Stimulated activated CD4-positive, alpha-beta T cell treated with anti-CD3 and anti-CD28 coated beads, Interleukin-2, amount 100 ng/mL, for 24 hours (primary cell): Measurements from ENCODE around the gene XKR3.
"Not testable (repeated sequence)": the region's sequence is repeated elsewhere in the genome, so short reads cannot be mapped to it uniquely, and the experiment has no call there.

Source experiments
- DNase-seq, 2 donors: peaks; one replicate each; pipeline ENCODE4 v3.0.0-alpha.2; 2020

Gene XKR3

DNA sequence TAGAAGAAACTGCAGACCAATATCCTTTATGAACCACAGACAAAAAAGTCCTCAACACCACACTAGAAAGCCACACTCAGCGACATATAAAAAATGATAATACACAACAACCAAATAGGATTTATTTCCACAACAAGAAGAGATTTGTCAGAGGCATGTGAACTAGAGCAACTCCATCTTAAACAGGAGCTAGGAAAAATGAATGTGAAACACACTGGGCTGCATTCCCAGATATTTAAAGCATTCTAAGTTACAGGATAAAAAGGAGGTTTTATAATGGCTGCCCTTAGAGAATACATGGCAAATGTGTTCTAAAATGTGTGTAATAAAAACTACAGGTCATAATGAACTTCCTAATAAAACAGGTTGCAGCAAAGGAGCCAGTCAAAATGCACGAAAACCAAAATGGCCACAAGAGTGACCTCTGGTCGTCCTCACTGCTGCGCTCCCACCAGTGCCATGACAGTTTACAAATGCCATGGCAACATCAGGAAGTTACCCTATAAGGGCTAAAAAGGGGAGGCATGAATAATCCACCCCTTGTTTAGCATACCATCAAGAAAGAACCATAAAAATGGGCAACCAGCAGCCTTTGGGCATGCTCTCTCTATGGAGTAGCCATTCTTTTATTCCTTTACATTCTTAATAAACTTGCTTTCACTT lies 21.8 kb downstream of the XKR3 start:
- no peak for DNase-seq

DNA sequence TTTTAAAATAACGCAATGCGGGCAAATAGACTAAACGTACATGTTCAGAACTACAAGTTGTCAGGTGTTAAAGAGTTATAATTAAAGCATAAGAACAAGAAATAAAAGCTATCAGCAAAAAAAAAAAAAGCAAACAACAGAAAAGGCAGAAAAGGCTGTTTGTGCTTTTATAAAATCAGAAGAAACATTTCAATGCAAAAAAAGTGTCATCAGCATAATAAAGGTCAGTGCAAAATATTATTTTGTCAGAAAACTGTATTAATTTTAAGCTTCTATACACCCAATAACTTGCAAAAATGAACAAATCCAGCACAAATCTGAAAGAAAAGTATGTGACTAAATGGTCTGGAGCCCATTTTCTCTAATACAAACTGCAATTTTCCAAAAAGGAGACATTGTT lies 23.6 kb downstream of the XKR3 start:
- DNase-seq = no peak

DNA sequence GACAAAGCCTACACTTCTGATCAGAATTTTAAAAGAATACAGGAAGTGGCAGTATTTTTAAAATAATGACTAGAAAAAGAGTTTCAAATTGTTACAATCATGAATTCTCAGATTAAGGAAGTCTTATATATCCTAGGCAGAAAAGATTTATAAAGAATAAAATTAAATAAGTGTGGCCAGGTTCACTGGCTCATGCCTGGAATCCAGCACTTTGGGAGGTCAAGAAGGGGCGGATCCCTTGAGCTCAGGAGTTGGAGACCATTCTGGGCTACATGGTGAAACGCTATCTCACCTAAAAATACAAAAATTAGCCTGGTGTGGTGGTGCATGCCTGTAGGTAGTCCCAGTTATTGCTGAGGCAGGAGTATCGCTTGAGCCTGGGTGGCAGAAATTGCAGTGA lies 24.1 kb downstream of the XKR3 start:
- no peak for DNase-seq

DNA sequence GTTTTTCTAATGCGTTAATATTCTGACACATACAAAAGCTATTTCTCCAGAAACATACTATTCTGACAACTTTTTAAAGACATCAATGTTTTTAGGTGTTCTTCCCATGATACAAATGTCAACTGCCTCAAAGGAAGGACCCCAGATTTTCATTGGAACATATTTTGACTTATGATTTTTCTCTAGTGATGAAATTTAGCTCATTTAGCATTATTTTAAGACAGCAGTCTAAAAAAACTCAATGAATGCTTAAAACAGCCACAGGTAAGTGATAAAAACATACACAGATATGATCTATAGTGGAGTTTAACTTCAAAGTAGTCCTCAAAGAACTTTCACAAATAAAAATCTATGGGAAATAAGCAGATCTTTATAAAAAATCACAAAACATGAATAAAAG lies 24.9 kb downstream of the XKR3 start:
- DNase-seq = no peak

DNA sequence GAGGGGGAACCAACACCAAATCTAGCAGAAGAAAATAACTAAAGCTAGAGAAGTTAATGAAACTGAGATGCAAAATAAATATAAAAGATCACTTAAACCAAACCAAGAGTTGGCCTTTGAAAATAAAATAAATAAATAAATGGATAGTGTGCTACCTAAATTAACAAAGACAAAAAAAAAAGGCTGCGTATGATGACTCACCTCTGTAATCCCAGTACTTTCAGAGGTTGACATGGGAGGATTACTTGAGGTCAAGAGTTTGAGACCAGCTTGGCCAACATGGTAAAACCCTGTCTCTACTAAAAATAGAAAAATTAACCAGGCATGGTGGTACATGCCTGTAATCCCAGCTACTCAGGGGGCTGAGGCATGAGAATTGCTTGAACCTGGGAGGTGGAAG lies 29.7 kb downstream of the XKR3 start:
- DNase-seq = not testable (repeated sequence)

DNA sequence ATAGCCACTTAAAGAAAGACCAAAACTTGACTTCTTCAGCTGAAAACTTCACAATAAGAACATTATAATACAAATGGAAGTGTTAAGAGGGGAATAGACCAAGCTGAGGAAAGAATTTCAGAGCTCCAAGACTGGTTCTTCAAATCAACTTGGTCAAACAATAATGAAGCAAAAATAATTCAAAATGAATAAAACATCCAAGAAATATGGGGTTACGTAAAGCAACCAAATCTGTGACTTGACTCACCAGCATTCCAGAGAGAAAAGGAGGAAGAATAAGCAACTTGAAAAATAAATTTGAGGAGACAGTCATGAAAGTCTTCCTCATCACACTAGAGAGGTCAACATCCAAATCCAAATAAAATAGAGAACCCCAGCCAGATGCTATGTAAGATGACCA lies 31.4 kb downstream of the XKR3 start:
- DNase-seq = no peak

DNA sequence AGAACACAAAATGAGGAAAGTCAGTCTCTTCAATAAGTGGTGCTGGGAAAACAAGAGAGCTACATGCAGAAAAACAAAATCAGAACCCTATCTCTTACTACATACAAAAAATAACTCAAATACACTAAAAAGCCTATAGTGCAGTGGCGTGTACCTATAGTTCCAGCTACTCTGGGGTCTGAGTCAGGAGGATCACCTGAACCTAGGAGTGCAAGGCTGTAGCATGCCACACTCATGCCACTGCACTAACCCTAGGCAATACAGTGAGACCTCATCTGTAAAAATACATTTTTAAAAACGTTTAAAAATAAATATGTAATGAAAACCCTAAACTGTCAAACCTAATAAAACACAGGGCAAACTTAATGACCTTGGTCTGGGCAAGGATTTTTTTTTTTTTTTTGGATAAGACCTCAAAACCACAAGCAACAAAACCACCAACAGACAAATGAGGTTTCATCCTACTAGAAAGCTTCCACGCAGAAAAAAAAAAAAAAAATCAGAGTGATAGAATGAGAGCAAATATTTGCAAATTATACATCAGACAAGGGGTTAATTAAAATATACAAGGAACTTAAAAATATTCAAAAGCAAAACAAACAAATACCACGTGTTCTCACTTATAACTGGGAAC lies 35.2 kb downstream of the XKR3 start:
- no peak for DNase-seq

DNA sequence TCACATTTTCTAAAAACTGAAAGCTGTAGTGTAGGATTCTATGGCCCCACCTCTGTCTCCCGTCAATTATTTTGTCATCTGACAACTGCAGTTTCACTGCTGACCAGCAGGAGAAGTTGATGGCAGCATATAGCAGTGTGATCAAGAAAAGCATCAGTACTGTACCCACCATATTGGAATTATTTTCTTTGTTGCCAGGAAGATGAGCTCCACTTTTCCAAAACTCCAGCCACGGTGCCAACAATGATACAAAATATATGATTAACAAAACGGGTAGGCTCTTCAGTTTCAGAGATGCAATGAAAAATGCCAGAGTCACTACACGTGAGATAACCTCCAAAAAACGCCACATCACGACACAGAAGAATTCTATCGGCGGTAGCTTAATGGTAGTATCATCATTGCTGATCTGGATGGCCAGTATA lies 41.3 kb downstream of the XKR3 start:
- no peak for DNase-seq

DNA sequence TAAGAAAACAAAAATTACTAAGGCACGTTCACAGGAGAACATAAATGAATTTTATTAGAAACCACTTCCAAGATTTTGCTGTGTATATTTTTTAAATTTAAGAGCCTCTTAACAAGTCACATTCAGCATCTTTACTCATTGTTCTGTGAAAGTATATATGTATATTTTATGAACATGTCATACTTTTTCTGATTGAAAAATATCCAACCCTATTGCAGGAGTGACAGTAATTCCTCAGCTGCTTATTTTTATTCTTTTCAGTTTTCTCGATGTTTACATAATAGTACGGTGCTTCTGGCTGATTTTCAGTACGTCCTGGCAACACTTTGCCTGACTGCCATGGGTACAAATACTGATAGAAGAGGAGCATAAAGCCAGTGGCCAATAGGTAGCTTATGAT lies 41.8 kb downstream of the XKR3 start:
- DNase-seq = no peak

DNA sequence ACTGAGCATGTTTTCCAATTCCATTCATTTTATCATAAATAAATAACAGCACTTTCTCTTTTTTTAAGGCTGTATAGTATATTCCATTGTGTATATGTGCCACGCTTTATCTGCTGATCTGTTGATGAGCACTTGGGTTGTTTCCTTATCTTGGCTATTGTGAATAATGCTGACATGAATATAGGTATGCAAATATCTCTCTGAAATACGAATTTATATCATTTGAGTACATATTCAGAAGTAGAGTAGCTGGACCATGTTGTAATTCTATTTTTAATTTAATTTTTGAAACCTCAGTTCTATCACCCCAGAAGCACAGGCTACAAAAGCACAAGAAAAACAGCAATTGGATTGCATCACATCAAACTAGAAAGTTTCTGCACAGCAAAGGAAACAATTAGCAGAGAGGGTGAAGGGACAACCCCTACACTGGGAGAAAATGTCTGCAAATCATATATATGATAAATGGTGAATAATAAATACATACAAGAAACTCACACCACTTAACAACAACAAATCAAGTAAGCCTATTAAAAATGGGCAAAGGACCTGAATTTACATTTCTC lies 43.4 kb downstream of the XKR3 start:
- DNase-seq = no peak

DNA sequence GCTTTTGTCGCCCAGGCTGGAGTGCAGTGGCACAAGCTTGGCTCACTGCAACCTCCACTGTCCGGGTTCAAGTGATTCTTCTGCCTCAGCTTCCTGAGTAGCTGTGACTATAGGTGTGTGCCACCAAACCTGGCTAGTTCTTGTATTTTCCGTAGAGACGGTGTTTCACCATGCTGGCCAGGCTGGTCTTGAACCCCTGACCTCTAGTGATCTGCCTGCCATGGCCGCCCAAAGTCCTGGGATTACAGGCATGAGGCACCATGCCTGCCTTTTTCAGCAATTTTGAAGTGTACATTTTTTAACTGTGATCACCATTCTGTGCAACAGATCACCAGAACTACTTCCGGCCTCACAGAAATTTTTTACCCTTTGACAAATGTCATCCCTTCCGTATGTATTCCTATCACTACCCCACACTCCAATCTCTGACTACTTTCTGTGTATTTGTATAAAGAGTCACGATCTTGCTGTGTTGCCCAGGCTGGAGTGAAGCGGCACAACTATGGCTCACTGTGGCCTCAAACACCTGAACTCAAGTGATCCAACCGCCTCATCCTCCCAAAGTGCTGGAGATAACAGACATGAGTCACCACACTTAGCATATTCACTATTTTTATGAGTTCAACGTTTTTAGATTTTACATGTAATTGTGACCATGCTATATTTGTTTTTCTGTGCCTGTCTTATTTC lies 44.0 kb downstream of the XKR3 start:
- no peak for DNase-seq

DNA sequence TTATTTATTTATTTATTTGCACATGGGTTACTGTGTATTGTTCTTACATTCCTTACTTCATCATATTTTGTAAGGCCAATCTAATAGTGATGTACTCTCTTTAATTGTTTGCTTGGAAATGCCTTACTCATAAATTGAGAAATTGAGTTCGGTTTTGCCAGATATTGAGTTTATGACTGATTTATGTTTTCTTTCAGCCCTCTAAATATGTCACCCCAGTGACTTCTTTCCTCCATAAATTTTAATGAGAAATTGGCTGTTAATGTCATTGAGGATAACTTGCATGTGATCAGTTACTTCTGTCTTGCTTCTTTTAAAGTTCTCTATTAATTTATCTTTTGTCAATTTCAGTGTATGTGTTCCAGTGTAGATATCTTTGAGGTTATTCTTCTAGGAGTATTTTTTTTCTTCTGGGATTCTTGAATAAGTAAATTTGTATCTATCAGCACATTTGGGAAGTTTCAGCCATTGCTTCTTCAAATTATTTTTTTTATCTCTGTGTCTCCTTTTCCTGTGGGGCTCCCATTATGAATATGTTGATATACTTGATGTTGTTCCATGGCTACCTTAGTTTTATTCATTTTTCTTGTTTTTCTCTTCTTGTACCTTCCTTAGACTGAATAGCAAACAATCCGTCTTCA lies 47.8 kb downstream of the XKR3 start:
- DNase-seq = no peak

DNA sequence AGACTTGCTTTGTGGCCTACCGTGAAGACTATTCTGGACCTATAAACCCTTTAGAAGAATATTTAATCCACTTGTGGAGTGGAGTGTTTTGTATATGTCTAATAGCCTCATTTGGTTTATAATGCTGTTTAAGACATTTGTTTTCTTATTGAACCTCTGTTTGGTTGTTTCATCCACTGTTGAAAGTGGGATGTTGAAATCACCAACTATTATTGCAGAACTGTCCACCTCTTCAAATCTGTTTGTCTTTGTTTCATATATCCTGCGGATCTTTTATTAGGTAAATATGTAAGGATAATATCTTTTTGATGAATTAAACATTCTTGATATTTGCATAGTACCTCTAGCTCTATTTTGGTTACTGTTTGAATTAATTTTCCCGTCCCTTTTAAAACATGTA lies 49.1 kb downstream of the XKR3 start:
- no peak for DNase-seq

DNA sequence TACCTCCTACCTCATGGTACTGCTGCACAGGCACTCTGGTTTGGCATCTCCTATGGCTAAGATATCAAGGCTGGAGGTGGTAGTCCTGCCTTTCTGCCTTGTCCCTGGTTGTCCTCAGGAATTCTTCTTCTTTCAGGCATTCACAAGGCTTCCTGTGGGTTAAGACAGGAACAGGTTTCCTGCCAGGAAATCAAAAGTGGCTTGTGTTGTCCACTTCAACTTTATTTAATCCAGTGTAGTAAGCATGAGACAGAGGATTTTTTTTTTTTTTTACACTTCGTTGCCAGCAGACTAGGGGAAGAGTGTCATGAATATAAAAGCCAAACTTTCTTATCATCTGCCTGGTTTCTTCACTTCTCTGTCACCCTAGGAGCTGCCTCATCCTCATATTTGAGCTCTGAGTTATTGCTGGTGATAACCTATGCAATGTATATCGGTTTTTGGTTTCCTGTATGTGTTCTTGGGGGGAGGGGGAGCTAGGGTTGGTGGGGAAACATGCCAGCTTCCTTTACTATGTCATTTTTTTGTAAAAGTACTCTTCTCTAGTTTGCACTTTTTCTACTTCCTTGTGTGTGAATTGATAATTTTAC lies 50.2 kb downstream of the XKR3 start:
- DNase-seq = no peak

DNA sequence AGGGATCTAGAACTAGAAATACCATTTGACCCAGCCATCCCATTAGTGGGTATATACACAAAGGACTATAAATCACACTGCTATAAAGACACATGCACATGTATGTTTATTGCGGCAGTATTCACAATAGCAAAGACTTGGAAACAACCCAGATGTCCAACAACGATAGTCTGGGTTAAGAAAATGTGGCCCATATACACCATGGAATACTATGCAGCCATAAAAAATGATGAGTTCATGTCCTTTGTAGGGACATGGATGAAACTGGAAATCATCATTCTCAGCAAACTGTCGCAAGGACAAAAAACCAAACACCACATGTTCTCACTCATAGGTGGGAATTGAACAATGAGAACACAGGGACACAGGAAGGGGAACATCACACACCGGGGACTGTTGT lies 53.6 kb downstream of the XKR3 start:
- DNase-seq = not testable (repeated sequence)

DNA sequence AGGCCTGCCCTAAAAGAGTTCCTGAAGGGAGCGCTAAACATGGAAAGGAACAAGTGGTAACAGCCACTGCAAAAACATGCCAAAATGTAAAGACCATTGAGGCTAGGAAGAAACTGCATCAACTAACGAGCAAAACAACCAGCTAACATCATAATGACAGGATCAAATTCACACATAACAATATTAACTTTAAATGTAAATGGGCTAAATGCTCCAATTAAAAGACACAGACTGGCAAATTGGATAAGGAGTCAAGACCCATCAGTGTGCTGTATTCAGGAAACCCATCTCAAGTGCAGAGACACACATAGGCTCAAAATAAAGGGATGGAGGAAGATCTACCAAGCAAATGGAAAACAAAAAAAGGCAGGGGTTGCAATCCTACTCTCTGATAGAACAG lies 57.3 kb downstream of the XKR3 start:
- not testable (repeated sequence) for DNase-seq

DNA sequence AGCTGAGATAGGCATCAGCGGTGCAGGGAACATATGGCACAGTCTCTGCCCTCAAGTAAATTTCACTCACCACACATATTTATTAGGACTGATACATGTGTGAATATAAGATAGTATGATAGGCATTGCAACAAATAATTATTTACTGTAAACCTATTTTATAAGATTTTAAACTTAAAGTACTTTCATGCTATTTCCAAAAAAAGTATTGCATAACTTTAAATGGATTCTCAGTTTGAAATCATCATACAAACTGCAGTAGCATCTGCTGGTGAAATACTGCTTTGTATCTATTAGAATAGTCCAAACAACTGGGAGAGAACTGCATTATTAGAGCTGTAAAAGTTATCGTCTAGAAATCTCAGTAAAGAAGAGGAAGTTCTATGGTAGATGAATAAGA lies 63.0 kb downstream of the XKR3 start:
- not testable (repeated sequence) for DNase-seq

DNA sequence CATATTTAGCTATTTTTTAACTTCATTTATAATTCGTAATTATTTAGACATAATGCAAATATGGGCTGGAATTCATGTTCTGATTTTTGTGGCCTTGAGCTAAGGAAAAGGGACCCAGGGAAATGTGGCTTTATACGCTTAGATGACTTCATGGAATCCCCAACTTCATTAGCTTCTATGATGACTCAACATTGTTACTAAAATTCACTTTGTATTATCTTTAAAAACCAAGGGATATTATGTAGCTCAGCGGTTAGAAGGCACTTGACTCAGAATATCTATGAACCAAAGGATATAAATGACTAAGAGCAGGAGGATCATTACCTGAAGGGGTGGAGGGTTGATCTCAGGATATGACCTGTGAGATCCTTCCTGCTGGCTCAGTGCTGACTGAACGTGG lies 64.8 kb downstream of the XKR3 start:
- DNase-seq = not testable (repeated sequence)

DNA sequence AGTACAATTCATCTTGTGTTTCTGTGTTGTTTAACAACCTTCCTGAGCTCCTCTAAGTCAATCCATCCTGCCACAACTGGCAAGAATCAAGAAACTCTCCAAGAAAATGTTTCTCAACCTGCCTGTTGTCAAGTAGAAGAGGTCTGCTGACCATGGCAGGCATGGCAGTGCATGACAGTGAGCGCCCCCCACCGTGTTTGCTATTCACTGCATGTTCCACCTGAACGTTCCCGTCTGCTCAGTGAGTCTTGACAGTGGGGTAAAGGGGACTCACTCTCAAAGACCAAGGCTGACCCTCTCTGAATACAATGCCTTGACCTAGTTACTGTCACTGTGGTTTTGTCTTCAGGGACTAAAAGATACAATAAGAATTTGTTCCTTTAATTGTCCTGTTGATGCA lies 75.9 kb downstream of the XKR3 start:
- not testable (repeated sequence) for DNase-seq

DNA sequence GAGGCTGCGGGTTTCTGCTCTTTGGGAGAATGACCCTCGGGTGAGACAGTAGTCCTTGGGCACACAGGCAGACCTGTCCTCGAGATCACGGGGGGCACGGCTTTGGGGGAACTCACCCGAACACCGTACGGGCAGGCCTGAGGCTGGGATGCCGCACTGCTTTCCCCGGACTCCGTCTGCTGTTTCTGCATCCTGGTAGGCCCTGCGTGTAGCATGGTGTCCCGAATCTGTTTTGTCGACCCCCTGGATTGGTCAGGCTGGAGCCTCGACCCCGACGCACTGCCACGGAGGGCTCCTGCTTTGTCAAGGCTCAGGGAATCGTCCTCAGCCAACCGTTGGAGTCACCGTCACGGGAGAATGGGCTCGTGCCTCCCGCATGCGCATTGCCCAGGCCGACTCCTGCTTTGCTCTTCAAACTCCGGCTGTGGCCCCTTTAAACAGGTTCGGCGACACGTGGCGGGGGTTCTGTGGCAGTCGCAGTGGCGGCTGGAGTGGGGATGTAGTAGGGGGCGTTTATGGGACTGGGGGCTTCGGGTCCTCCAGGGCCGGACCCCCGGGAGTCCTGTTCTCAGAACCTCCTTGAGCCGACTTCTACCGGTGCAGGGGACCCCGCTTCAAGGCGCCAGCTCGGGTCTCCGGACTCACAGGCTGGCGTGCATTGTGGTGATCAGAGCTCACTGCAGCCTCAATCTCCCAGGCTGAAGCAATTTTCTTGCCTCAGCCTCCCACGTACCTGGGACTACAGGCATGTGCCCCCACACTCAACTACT lies 76.9 kb downstream of the XKR3 start:
- not testable (repeated sequence) for DNase-seq

DNA sequence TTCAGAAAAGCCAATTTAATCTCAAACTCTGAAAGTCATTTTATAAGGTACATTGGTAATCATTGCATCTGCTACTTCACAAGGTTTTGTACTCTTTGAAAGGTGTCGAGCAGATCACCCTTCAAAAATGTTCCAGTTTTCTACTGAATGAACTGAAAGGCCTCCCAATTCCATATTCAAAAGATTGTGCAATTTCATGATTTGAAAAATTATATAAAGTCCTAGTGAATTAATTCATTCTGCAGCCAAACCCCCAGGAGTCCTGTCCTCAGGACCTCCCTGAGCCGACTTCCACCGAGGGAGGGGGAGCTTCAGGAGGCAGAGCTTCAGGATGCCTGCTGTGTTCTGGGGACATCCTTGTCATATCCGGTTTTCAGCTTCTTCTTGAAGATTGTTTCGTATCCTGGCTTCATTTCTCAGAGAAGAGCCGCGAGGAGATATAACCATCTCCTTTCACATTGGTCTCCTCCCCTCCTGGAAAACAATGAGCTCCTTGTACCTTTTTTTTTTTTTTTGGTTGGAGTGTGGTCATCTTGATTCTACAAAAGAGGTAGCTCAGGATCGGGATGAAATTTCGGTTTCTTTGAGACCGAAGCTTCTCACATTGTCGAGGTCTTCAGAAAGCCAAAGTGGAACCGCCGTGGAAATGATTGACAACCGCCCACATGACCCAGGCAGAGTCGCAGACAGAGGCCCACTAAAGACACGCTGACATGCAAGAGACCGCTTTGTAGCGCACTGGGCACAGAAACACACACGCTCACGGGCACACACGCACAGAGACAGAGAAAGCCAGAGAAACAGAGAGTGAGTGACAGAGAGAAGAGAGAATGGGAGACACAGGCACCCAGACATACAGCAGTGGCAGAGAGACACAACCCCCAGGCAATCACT lies 77.7 kb downstream of the XKR3 start:
- not testable (repeated sequence) for DNase-seq
